Glomerular endothelial cell (primary cell): Measurements from ENCODE around the gene PSAP. TPM values are rescaled to one million over a fixed set of nuclear protein-coding genes. Genes with fewer than 3 reads are reported as not detected.

Experiments used
- DNase-seq: peaks from one replicate; pipeline ENCODE4 v3.0.0-alpha.2; 2011; ENCODE audit warnings: low read depth, low spot score; ENCODE audit errors: extremely low read depth
- total RNA-seq: library from RNA; depleted of rRNA; stranded (reverse); fragments of >200 nt; gene quantifications from 2 replicates; pipeline ENCODE4 v1.2.3, GENCODE V29; 2015

The PSAP gene
- total RNA-seq, 1 donor from 2014 or later, result 1,624 TPM

DNA sequence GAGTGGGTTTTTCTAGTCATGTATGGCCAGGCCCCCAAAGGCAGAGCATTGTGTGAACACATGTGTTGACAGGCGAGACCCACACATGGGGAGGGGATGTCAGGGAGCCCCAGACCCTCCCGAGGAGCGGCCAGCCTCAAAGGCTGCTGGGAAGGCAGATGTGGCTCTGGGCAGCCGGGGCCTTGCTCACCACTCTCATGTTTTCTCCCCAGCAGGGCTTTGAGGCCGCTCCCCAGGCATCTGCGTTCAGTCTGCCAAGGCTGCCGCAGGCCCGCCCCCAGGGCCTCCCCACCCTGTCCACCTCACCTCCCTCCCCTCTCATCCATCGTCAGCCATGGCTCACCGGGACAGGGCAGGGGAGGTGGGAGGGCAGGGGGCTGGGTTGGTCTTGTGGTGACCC lies 61.2 kb downstream of the PSAP start:
- DNase-seq, result no peak

DNA sequence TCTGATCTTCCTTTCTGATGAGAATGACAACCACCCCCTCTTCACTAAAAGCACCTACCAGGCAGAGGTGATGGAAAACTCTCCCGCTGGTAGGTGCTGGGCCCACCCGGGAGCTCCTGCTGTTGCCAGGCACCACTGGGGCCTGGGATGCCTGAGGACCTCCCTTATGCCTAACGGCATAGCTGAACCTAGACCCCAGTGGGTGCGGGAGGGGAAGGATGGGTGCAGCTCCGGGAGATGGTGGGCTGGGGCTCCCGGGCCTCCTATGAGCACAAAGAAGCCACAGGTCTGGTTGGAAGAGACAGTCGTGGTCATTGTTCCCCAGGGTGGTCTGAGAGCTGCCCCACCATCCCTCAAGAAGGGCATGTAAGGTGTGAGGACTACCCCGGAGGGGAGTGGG lies 62.1 kb downstream of the PSAP start:
- DNase-seq, result no peak

- DNase-seq, result no peak
Measured at GRCh38 chr10:71784679-71785272, 66.3 kb downstream of the PSAP start.

DNA sequence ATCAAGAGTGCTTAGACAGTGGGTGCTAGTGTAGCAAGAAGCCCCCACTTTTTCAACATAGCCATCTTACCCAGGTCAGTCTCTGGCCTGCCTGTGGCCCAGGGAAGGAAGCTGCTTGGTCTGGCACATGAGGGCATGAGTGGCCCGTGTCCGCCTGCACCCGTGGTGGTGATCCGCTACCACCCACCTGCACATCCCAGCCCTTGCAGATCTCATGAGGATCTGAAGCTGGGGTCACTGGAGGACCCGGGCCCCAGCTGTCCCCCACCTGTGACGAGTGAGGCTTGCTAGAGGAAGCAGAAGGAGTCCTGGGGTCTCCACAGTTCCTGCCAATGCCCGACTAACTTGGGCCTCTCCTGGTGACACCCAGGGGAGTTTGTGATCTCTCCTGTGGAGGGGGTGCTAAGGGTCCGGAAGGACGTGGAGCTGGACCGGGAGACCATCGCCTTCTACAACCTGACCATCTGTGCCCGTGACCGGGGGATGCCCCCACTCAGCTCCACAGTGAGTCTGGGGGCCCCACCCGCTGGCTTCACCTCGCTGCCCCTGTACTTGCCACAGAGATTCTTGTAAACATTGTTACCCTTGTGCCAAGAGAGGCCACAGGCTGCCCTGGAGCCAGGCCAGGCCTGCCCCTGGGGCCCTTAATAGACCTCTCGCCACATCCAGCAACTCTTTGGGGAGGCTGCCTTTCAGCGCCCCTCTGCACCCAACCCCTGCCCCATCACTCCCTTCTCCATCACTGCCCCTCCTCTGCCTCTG lies 67.0 kb downstream of the PSAP start:
- DNase-seq, result no peak

GRCh38 chr10:71782917-71783490 lies 68.0 kb downstream of the PSAP start:
- DNase-seq, result no peak

DNA sequence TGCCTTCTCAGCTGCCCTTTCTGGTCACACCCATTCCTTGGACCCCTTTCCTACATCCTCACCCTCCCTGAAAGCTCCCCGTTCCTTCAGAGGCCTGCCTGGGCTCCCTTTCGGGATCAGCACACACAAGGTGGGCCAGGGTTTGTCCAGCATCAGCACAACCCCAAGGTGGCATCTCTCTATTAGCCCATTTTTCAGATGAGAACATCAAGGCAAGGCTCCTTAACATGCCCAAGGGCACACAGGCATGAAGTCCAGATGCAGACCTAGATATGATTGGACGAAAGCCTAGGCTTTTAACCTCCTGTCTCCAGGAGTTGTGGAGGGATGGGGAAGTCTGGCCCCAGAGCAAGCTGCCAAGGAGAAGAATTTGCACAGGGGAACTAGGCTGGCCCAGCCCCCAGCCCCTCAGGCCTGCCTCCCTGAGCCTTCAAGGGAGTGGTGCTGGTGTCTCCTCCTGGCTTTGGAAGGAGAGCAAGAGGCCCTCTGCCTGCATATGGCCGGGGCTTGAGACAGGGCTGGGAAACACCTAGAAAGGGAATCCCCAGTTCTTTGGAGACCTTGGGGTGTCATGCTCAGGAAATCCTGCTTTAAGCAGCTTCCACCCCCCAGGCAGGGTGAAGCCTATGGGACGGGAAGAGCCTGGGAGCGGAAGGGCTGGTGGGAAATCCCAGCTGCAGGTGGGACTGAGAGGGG lies 68.7 kb downstream of the PSAP start:
- no peak for DNase-seq

DNA sequence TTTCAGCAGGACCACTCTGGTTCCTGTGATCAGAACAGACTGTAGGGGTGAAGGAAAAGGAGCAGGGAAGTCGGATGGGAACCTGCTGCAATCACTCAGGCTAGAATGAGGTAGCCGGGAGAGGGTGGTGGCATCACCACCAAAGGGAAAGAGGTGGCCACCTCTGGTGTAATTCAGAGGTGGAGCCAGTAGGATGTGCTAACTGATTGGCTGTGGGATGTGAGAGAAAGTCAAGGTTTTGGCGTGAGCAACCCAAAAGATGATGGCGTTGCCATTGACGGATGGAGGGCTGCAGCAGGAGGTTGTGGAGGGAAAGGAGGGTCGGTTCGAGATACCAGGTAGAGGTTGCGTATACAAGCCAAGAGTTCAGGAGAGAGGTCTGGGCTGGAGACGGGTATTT lies 70.3 kb downstream of the PSAP start:
- DNase-seq, result no peak

DNA sequence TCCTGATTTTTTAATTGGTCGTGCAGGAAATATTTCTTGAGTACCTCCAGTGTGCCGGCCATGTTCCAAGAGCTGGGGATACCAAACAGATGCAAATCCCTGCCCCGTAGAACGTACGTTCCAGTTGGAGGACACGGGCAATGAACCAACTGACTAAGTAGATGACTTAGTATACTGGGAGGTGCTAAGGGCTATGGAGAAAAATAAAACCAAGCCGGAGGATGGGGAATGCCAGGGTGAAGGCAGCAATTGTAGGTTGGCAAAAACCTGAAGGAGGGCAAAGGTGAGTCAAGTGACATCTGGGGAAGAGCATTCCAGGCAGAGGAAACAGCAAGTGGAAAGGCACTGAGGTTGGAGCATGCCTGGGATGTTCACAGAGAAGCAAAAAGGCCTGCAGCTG lies 70.9 kb downstream of the PSAP start:
- DNase-seq, result no peak

DNA sequence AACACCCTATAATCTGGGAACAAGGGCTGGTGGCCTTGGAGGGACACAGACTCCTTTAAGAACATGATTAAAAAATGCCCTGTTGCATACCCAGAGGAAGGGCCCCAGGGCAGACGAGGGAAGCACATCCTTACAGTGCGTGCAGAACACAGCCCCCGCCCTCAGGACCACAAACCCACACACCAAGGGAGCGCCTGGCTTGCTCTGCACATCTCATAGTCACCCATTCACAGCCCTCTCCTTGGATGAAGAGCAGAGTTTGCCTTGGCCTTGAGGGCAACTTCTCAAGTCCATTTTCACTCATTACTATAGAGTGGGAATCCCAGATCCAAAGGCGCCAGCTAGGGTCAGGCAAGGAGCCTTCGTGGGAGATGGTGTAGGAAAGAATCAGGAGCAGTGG lies 71.4 kb downstream of the PSAP start:
- no peak for DNase-seq

- no peak for DNase-seq
Measured at GRCh38 chr10:71778071-71778825, 72.8 kb downstream of the PSAP start.

DNA sequence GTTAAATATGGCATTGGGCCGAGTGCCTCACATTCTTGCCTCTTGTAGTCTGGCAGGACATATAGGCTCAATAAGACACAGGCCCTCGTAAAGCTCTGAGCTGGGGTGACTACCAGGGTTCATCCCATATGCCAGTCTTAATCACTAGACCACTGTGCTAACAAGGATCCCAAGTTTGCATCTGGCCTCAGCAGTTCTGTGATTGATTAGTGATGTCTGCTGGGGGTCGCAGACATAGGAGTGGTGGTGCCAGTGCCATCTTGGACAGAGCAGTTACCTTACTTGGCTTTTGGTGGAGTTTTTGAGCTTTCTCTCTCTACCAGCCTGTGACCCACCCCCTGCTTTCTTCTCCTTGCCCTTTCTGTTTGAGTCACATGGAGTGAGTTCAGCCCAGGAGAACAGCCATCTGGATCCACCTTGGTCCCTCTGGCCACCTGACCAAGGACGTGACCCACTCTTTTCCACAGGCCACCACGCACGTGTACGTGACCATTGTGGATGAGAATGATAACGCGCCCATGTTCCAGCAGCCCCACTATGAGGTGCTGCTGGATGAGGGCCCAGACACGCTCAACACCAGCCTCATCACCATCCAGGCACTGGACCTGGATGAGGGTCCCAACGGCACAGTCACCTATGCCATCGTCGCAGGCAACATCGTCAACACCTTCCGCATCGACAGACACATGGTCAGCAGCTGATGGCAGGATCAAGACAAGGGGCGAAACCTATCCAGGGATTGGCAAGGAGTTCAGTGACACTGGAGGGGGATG lies 73.7 kb downstream of the PSAP start:
- no peak for DNase-seq

DNA sequence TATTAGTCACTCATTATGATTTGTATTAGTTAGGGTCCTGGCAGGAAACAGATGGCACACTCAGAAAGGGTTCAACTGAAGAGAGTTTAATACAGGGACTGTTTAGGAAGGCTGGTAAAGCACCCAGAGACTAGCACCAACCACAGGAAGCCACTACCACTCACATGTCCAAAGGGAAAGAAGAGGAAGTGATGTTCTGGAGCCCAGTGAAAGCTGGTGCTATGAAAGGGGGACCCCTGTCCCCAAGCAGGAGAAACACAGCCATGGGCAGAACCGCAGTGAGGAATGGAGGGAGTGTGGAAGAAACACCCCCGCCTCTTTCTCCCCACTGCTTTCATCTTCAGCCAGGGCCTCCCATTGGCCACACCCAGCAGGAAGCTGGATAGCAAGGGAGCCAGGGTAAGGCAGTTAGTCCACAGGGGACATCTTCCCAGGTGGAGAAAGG lies 74.5 kb downstream of the PSAP start:
- DNase-seq, result no peak

GRCh38 chr10:71774916-71775702 lies 75.9 kb downstream of the PSAP start:
- DNase-seq, result no peak

GRCh38 chr10:71773221-71773971 lies 77.7 kb downstream of the PSAP start, which contains the start of gene VSIR:
VSIR (minus strand) TSS chr10:71773520; CDS start chr10:71773439, 81 bp downstream.
- DNase-seq, result no peak

GRCh38 chr10:71772832-71773220 lies 78.2 kb downstream of the PSAP start:
- no peak for DNase-seq

DNA sequence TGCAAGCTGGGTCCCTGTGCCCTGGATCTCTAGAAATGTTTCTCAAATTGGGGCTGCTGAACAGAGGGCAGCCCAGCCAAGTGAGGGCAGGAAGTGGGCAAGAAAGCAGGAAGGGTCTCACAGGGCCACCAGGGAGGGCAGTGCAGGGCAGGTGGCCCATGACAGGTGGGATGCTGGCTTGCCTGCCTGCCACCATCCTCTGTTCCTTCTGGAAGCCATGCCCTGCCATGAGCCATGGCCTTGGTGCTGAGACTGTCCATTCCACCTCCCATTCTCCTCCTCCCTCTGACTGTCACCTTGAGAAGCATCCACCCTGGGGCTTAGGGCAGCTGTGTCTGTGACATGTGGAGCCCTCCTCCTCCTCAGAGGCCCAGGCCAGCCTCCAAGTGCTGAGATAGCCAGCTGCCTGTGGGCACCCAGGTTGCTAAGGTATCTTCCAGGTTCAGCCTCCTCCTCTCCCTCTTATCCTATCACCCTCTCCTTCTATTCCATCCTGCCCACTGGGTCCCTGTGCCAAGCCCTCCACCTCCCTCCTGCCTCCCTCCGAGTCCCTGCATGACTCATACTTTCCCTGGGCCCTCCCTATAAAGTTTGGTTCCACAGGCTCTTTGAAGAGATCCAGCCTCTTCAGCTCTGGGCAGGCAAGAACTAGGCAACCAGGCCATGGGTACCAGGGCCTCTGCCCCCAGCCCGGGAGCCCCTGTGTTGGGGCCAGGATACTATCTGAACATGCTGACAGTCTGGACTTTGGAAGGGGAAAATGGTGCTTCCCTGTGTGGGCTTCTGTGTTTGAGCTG lies 79.0 kb downstream of the PSAP start:
- no peak for DNase-seq

GRCh38 chr10:71771204-71771603 lies 79.8 kb downstream of the PSAP start:
- no peak for DNase-seq

- DNase-seq, result no peak
Measured at GRCh38 chr10:71770789-71771188, 80.3 kb downstream of the PSAP start.
